Measurements from ENCODE around the gene PTGES2. TPM values are rescaled to one million over a fixed set of nuclear protein-coding genes. Genes with fewer than 3 reads are reported as not detected.

The PTGES2 gene
- total RNA-seq, 2 experiments from 2014 or later = 68.1 to 76.3 TPM

DNA sequence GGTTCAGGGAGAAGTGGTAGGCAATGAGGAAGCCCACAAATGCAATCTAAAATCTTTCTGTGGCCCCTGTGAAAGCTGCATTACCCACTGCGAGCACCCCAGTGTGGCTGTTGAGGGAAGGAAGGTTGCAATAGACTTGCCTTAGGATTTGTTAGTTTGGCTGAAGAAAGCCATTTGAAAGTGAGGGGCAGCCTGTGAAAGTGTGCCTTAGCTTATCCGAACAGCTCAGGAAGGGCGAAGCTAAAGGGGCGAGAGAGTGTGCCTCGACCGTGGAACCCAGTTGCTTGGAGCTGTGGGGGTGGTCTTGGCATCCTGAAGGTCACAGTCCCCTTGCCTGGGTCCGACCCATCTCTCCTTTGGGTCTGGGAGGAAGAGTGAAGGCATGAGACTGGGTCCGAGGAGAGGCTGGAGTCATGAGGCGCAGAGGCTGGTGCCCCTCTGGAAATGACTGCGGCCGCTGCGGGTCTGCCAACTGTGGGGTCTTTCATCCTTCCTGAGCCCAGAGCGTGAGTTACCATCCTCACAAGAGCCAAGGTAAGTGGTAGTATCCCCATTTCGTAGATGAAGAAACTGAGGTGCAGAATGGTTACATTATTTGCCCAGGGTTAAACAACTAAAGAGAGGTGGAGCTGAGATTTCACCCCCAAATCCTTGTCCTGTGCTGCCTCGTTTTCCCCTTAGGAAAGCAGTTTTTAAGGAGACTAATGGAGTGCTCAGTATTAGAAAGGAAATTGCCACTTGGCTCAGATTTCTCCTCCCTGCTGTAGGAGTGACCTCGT is 35.1 kb downstream of the PTGES2 start:
- Histone ChIP-seq H4K20me1 (ENCODE audit: insufficient read depth, low read length) (peaks cover 5% of the 10 kb centered on the region), H3K4me3 (ENCODE audit: low read depth, low read length, poor library complexity, severe bottlenecking) (no peak overlapping the region), H3K9me3 (ENCODE audit: low read length) (no peaks in the 10 kb centered on the region), H3K27ac (ENCODE audit: low read depth, low read length, poor library complexity, severe bottlenecking) (no peak overlapping the region), H3K4me2 (ENCODE audit: low read length) (no peak overlapping the region), H3K79me2 (ENCODE audit: insufficient read depth, low read depth, low read length) (peaks cover 74% of the 10 kb centered on the region), H2AFZ (ENCODE audit: low read length) (no peak overlapping the region), H3K4me1 (ENCODE audit: insufficient read depth, low read length, poor library complexity, severe bottlenecking) (peaks cover 23% of the 10 kb centered on the region), H3K9me2 (ENCODE audit: insufficient read depth, low read length) (no peaks in the 10 kb centered on the region), H3K36me3 (ENCODE audit: insufficient read depth, low read length) (peaks cover 48% of the 10 kb centered on the region)
- BruUV-seq (replicated peaks) = no TSS peak
- ChIA-PET CTCF (ENCODE audit: unreplicated experiment) (interaction anchor here (0.7 kb wide), 1 partner anchor 149 kb away, joined by 3 read pairs; no protein-coding TSS in a partner anchor), POLR2A (interaction anchor here (0.6 to 1.2 kb wide), 3 partner anchors 20 to 64 kb away, joined by 3 to 4 read pairs (median 3); no protein-coding TSS in a partner anchor)
- no peak for DNase-seq (ENCODE audit: low spot score)
- no peak for TF ChIP-seq EZH2phosphoT487 (IDR thresholded peaks at IDR 0.05; ENCODE audit: borderline replicate concordance, low read depth, low read length)
- TF ChIP-seq, protein P1, sequence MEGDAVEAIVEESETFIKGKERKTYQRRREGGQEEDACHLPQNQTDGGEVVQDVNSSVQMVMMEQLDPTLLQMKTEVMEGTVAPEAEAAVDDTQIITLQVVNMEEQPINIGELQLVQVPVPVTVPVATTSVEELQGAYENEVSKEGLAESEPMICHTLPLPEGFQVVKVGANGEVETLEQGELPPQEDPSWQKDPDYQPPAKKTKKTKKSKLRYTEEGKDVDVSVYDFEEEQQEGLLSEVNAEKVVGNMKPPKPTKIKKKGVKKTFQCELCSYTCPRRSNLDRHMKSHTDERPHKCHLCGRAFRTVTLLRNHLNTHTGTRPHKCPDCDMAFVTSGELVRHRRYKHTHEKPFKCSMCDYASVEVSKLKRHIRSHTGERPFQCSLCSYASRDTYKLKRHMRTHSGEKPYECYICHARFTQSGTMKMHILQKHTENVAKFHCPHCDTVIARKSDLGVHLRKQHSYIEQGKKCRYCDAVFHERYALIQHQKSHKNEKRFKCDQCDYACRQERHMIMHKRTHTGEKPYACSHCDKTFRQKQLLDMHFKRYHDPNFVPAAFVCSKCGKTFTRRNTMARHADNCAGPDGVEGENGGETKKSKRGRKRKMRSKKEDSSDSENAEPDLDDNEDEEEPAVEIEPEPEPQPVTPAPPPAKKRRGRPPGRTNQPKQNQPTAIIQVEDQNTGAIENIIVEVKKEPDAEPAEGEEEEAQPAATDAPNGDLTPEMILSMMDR (conservative IDR thresholded peaks at IDR 0.05; ENCODE audit: low read length) = no peak
- intact Hi-C loops (cut with micrococcal nuclease; ENCODE audit: unreplicated experiment) = no loop called here

DNA sequence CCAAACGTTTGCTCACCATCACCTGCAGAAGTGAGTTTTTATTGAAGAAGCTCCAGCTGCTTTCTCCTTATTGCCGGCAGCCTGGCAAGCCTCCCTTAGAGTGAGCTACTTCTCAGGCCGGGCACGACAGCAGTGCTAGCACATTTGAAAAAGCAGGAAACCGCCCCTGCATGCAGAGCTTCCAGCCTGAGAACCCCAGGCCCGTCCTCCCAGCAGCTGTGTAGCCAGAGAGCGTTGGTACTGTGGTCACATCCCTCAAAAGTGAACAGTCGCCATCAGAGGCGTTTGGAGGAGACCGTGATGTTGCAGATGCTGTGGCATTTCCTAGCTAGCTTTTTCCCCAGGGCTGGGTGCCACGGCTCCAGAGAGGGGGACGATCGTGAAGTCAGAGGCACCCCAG is 36.0 kb downstream of the PTGES2 start:
- Histone ChIP-seq H3K36me3 (ENCODE audit: insufficient read depth, low read length) (peaks cover 43% of the 10 kb centered on the region), H3K27ac (ENCODE audit: low read depth, low read length, poor library complexity, severe bottlenecking) (no peak overlapping the region), H3K4me1 (ENCODE audit: insufficient read depth, low read length, poor library complexity, severe bottlenecking) (peaks cover 23% of the 10 kb centered on the region), H3K79me2 (ENCODE audit: insufficient read depth, low read depth, low read length) (peaks cover 70% of the 10 kb centered on the region), H4K20me1 (ENCODE audit: insufficient read depth, low read length) (peaks cover 5% of the 10 kb centered on the region), H3K9me2 (ENCODE audit: insufficient read depth, low read length) (no peaks in the 10 kb centered on the region), H3K4me3 (ENCODE audit: low read depth, low read length, poor library complexity, severe bottlenecking) (no peak overlapping the region), H3K4me2 (ENCODE audit: low read length) (no peak overlapping the region), H2AFZ (ENCODE audit: low read length) (no peak overlapping the region), H3K9me3 (ENCODE audit: low read length) (no peaks in the 10 kb centered on the region)
- TF ChIP-seq, protein P1 (conservative IDR thresholded peaks at IDR 0.05; ENCODE audit: low read length) = no peak
- no peak for TF ChIP-seq EZH2phosphoT487 (IDR thresholded peaks at IDR 0.05; ENCODE audit: borderline replicate concordance, low read depth, low read length)
- POLR2A ChIA-PET = interaction anchor here (0.7 kb wide), 2 partner anchors 10 to 76 kb away, joined by 3 to 4 read pairs; no protein-coding TSS in a partner anchor
- no peak for DNase-seq (ENCODE audit: low spot score)
- no TSS peak for BruUV-seq (replicated peaks)
- CTCF ChIA-PET (ENCODE audit: unreplicated experiment) = interaction anchor here (0.6 kb wide), 1 partner anchor 329 kb away, joined by 6 read pairs; the partner anchor contains the start of gene CERCAM
- intact Hi-C loops (cut with micrococcal nuclease; ENCODE audit: unreplicated experiment) = no loop called here

DNA sequence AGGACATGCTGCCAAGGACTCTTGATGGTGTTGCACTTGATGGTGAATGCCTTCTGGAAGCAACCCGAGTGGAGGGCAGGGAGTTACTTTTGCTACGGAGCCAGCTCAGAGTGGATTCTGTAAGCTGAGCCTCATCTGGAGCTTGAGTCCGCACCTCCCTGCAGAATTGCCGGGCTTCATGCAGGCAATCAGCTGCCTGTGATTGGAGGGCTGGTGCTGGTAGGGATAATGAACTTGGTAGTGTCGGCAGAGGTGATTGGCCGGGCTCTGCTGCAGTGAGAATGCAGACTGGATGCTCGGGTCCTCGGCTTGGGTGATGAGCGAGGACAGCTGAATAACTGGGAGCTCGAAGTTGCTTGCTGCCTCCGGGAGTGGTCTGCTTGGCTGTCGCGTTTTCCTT is 36.4 kb downstream of the PTGES2 start:
- intact Hi-C loops (cut with micrococcal nuclease; ENCODE audit: unreplicated experiment) = no loop called here
- peaks cover 71% of the 10 kb centered on the region for H3K79me2 ChIP-seq (ENCODE audit: insufficient read depth, low read depth, low read length)
- DNase-seq (ENCODE audit: low spot score) = no peak
- no peak for TF ChIP-seq EZH2phosphoT487 (IDR thresholded peaks at IDR 0.05; ENCODE audit: borderline replicate concordance, low read depth, low read length)
- TF ChIP-seq, protein P1 (conservative IDR thresholded peaks at IDR 0.05; ENCODE audit: low read length) = no peak
- H3K27ac ChIP-seq (ENCODE audit: low read depth, low read length, poor library complexity, severe bottlenecking) = no peak overlapping the region
- H3K4me1 ChIP-seq (ENCODE audit: insufficient read depth, low read length, poor library complexity, severe bottlenecking) = peaks cover 23% of the 10 kb centered on the region
- no TSS peak for BruUV-seq (replicated peaks)
- no peaks in the 10 kb centered on the region for H3K9me3 ChIP-seq (ENCODE audit: low read length)
- H3K36me3 ChIP-seq (ENCODE audit: insufficient read depth, low read length) = peaks cover 44% of the 10 kb centered on the region
- no peak overlapping the region for H3K4me3 ChIP-seq (ENCODE audit: low read depth, low read length, poor library complexity, severe bottlenecking)
- H2AFZ ChIP-seq (ENCODE audit: low read length) = no peak overlapping the region
- H3K9me2 ChIP-seq (ENCODE audit: insufficient read depth, low read length) = no peaks in the 10 kb centered on the region
- H3K4me2 ChIP-seq (ENCODE audit: low read length) = no peak overlapping the region
- peaks cover 5% of the 10 kb centered on the region for H4K20me1 ChIP-seq (ENCODE audit: insufficient read depth, low read length)
- ChIA-PET CTCF (ENCODE audit: unreplicated experiment) (interaction anchor here (0.6 kb wide), 1 partner anchor 330 kb away, joined by 6 read pairs; the partner anchor contains the start of gene CERCAM), POLR2A (interaction anchor here (0.7 kb wide), 2 partner anchors 9 to 76 kb away, joined by 3 to 4 read pairs; no protein-coding TSS in a partner anchor)
